OCI-LY7 (cell line): ENCODE data around the gene BACH2.

ENCODE experiments used
- EZH2phosphoT487 ChIP-seq: fragments of 200-600 bp; sonication (generic); IDR thresholded peaks from 2 replicates; pipeline ENCODE4 v1.6.1; 2018; ENCODE audit warnings: low read depth, borderline replicate concordance, mild to moderate bottlenecking, mixed run types, antibody characterized with exemption, low read length, moderate library complexity, mixed read lengths
- TF ChIP-seq, protein P1 (sequence below): fragments of 200-600 bp; sonication (generic); conservative IDR thresholded peaks from 2 replicates; pipeline ENCODE4 v1.5.1; 2014; ENCODE audit warnings: mild to moderate bottlenecking, antibody characterized with exemption, low read length, moderate library complexity, mixed read lengths

DNA sequence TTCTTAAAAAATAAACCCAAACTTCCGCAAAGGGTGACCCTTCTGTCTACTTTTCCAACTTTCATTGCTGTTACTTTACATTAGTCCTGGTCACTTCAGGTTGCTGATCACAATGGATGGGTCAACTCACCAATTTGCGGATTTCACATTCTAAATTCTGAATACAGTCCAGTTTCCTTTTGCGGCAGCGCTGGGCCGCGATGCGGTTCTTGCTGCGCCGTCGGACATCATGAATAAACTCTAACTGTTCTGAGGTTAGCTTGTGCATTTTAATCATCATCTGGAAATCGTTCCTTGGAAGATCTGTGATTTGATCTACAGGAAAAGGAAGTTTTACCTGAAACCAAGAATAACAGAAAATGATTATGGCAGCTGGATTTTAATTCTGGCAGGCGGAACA lies 358.6 kb downstream of the BACH2 start:
- TF ChIP-seq, protein P1, sequence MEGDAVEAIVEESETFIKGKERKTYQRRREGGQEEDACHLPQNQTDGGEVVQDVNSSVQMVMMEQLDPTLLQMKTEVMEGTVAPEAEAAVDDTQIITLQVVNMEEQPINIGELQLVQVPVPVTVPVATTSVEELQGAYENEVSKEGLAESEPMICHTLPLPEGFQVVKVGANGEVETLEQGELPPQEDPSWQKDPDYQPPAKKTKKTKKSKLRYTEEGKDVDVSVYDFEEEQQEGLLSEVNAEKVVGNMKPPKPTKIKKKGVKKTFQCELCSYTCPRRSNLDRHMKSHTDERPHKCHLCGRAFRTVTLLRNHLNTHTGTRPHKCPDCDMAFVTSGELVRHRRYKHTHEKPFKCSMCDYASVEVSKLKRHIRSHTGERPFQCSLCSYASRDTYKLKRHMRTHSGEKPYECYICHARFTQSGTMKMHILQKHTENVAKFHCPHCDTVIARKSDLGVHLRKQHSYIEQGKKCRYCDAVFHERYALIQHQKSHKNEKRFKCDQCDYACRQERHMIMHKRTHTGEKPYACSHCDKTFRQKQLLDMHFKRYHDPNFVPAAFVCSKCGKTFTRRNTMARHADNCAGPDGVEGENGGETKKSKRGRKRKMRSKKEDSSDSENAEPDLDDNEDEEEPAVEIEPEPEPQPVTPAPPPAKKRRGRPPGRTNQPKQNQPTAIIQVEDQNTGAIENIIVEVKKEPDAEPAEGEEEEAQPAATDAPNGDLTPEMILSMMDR, result no peak
- no peak for TF ChIP-seq EZH2phosphoT487
